Vagina (tissue), 2 donors: ENCODE data around the gene ATP6V0C.
"Not testable (repeated sequence)": the region's sequence is repeated elsewhere in the genome, so short reads cannot be mapped to it uniquely, and the experiment has no call there.

Experiments
- CTCF ChIP-seq, 3 experiments: fragments of 450-650 bp in 2 of 3; fragments of 200-600 bp in 1 of 3; sonication (generic) in 1 of 3; IDR thresholded peaks; one replicate each; pipeline ENCODE4 v1.5.1; 2017 to 2019; ENCODE audit warnings: antibody characterized with exemption in 3 of 3, mild to moderate bottlenecking in 2 of 3, moderate library complexity in 2 of 3
- POLR2A ChIP-seq, 2 donors: fragments of 450-650 bp; IDR thresholded peaks; one replicate each; pipeline ENCODE4 v1.6.1; 2017; ENCODE audit warnings: antibody characterized with exemption in 2 of 2, mild to moderate bottlenecking in 2 of 2, moderate library complexity in 2 of 2

DNA sequence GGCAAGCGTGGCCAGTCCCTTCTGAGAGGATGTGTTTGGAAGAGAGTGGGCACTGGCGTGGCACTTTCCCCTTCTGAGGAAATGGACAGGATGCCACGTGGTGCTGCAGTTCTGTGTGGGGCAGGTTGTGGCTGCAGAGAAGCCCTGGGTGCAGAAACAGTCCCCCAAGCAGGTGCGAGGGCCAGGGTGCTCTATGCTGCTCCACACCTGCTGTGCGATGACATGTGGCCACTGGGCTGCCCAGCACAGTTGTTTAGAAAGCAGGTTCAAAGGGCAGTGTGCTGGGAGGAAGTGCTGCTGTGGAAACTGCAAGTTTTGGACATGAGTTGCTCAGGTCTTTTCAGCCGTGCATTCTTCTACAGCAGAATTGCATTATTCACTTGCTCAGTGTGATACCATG lies 27.7 kb downstream of the ATP6V0C start:
- not testable (repeated sequence) for TF ChIP-seq POLR2A, CTCF (IDR thresholded peaks at IDR 0.05)
